ENCODE measurements around the gene ARID1B.

ARID1B gene

DNA sequence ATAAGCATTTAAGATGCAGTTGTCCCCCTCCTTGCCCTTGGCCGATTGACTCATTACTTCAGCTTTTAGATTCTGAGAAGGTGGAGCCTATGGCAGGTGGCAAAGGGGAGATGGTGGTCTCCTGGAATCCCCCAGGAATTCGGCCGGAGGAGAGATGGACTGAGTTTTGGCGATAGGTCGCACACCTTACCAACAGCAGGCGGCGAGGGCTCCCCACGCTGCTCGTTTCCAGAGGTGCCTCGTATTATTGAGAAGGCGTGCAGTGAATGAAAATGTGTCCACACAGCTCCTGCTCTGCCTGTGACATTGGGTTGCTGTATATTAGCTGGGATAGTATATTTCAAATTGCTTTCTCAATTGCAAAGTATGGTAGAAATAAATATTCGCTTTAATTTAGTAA, 224.5 kb downstream of the ARID1B start:
- DNase-seq, result no peak

GRCh38 chr6:157002774-157003173, 225.6 kb downstream of the ARID1B start:
- no peak for DNase-seq

- DNase-seq, result no peak
These were observed 228.8 kb downstream of the ARID1B start for GRCh38 chr6:157005940-157006339.

DNA sequence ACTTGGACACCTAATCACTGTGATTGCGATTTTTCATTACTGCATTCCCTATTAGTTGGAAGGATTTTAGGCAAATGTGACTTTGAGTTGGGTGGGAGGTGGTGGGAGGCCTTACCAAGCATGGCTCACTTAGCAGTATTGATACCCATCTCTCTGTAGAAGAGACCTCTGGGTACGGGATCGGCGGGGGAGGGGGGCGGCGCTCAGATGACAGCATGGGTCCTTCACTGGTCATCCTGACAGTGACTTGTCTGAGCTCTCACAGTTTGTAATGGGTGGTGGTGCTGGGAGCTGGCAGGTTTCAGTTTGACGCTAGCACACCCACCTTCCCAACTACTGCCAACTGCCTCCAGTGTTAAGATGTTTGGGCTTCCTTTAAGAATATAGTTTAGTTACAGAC, 231.4 kb downstream of the ARID1B start:
- no peak for DNase-seq

- DNase-seq, result no peak
These were observed 235.2 kb downstream of the ARID1B start for GRCh38 chr6:157012355-157012754.

GRCh38 chr6:157013649-157014304, 236.6 kb downstream of the ARID1B start:
- no peak for DNase-seq

- DNase-seq, result no peak
These were observed 237.7 kb downstream of the ARID1B start for GRCh38 chr6:157014871-157015270.

DNA sequence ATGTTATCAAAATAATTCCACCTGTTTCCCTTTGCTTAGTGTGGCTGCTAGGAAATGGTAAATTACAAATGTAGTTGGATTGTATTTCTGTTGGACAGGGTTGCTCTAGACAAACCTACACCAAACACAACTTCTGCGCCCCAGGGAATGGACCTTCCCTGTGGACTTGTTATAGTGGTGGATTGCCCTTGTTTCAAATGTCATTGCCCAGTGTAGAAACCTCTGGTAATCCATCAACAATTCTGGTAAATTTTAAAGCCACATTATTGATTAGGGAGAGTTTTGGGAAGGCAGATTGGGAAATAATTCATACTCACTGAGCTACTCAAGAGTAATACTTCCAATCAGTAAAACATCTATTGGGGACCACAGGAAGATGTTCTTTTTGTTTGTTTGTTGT, 239.8 kb downstream of the ARID1B start:
- no peak for DNase-seq

GRCh38 chr6:157017861-157018260, 240.7 kb downstream of the ARID1B start:
- DNase-seq, result no peak

GRCh38 chr6:157019115-157019641, 242.0 kb downstream of the ARID1B start:
- no peak for DNase-seq

DNA sequence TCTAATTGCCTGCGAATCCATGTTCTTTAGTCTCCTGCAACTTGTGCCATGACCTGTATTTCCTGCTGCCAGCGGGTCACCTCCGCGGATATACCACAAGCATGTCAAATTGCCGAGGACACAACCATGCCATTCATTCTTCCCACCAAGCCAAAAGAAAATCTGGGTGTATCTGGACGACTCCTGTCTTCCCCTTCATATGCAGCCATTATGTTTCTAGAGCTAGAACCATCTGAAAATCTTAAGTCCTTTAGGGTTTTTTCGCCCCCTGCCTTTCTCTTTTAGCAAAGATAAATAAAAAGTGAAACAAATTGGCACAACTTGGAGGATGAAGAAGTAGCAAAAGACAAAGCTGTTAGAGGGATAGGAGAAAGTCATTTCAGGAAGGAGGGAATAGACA, 242.6 kb downstream of the ARID1B start:
- DNase-seq, result no peak

GRCh38 chr6:157020398-157020797, 243.2 kb downstream of the ARID1B start:
- no peak for DNase-seq

DNA sequence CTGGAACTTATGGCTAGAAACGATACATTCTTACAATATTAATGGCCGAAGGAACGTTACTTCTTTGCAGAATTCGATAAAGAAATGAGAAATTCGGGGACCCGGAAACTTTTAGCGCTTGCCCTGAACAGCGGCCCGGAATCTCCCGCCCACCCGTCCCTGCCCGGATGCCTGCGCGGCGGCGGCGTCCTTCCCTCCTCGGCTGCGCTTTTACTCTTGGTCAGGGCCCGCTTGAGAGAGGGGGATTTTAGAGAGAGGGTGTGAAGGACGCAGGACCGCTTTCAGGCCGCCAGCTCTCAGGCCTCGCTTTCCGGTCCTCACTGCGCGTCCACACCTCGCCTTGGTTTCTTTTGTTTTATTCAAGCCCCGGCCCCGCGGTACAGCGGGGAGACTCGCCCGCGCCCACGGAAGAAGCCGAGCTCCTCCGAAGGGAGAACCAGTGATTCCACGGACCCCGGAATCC, 243.7 kb downstream of the ARID1B start:
- DNase-seq, result peak; percentile 50

- peak; percentile 87 for DNase-seq
These were observed 244.3 kb downstream of the ARID1B start for GRCh38 chr6:157021344-157021992.

- peak; percentile 76 for DNase-seq
These were observed 245.0 kb downstream of the ARID1B start for GRCh38 chr6:157021993-157022740.

DNA sequence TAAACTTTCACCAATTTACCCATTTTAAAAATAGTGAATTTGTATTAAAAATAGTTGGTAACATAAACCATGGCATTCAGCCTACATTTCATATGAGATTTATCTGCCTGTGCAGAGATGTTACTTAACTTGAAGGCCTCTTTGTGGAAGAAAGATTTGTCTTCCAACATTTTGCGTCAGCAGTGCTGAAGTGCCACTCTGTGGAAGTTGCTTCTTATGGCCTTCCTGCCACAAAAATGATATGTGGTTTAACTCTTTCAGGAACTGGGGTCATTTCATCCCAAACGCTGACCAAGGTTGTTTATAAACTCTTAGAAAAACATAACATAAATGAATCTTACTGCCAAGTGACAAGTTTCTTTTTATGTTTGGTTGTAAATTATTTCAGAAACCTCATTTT, 246.8 kb downstream of the ARID1B start:
- DNase-seq, result no peak

DNA sequence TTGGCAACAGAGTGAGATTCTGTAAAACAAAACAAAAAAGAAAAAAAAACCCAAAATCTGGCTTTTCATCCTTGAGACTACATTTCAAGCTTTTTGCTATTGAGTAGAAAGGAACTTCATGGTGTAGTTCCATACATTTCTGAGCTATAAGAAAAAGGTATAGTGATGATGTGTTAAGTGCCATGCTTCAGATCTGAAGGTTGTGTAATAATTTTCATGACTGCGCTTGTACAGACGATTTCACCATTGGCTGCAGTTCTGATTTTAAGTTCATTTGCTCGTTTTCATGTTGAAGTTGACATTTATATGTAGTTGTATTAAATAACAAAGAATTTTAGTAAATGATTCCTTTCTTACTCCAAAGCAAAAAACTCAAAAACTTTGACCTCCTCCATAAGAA, 247.6 kb downstream of the ARID1B start:
- no peak for DNase-seq

DNA sequence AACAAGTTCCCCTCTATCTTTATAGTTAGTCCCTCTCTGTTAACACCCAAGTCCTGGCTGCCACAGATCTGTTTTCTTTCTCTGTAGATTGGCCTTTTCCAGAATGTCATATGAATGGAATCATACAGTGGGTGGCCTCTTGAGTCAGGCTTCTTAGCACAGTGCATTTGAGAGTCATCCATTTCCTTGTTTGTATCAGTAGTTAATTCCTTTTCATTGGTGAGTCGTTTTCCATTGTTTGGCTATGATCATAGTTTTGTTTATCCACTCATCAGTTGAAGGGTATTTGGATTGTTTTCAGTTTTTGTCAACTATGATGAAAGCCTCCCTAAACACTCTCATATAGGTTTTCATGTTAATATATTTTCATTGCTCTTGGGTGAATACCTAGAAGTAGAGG, 248.3 kb downstream of the ARID1B start:
- no peak for DNase-seq

DNA sequence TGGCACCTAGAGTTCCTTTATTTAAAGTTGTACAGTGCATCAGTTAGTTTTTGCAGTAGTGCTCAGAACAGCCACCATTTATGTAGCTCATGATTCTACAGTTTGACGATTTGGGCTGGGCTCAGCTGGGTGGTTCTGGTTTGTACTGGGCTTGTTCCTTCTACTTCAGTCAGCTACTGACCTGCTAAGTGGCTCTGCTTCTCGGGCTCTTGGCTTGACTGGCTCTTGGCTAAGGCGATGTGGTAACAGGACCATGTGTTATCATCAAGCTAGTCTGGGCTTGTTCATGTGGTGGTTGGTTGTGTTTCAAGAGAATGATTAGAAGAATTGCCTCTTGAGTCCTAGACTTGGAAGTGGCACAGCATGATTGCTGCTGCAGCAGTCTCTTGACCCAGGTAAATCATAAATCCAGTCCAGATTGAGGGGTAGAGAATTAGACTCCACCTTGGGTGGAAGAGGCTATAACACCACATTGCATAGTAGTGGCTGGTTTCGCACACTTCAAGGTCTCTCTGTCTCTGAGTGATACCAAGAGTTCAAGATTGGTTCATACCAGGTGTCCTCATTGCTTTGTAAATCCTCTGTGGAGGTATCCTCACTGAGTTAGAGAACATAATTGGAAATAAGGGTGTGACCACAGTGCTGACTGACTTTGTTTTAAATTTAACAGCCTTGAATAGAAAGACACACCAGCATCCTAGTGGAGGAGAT, 253.0 kb downstream of the ARID1B start:
- no peak for DNase-seq

- no peak for DNase-seq
These were observed 253.6 kb downstream of the ARID1B start for GRCh38 chr6:157030755-157031154.

GRCh38 chr6:157032923-157033322, 255.7 kb downstream of the ARID1B start:
- no peak for DNase-seq

GRCh38 chr6:157033428-157034140, 256.4 kb downstream of the ARID1B start:
- no peak for DNase-seq

Data from effector CD4-positive, alpha-beta T cell (primary cell).